HEK293 (cell line): ENCODE results near the gene TPSAB1.

Experiments
- CTCF ChIA-PET: fragments of 350-600 bp; formaldehyde crosslinking; extraction: SDS; loops from one replicate; lab custom pipeline; 2021; ENCODE audit warnings: antibody characterized with exemption; lab: Yijun Ruan, JAX
- POLR2A ChIA-PET: fragments of 300-600 bp; formaldehyde crosslinking; extraction: SDS; loops from one replicate; lab custom pipeline; 2020; ENCODE audit warnings: antibody characterized with exemption, inconsistent platforms; lab: Yijun Ruan, JAX
- H3K27ac ChIP-seq: fragments of 200-500 bp; sonication (Bioruptor generic); 2 replicates; pipeline ENCODE4 v1.5.1; 2014; ENCODE audit warnings: low read depth, low read length, control low read depth, inconsistent platforms; ENCODE audit errors: extremely low read depth
- H3K36me3 ChIP-seq, 2 experiments: fragments of 200-500 bp in 1 of 2; sonication (Bioruptor generic) in 1 of 2; 1 replicate in 1 of 2; 2 replicates in 1 of 2; pipeline ENCODE4 v1.5.1; 2014 to 2017; ENCODE audit warnings: inconsistent platforms in 2 of 2, low read length in 2 of 2; ENCODE audit not compliant: control insufficient read depth in 2 of 2, insufficient read depth in 1 of 2
- H3K4me1 ChIP-seq: fragments of 200-500 bp; sonication (Bioruptor generic); 2 replicates; pipeline ENCODE4 v1.5.1; 2014; ENCODE audit warnings: mild to moderate bottlenecking, low read length, inconsistent platforms; ENCODE audit not compliant: control insufficient read depth, insufficient read depth
- H3K4me3 ChIP-seq: 2 replicates; pipeline ENCODE4 v1.5.1; 2011; ENCODE audit warnings: low read depth, mild to moderate bottlenecking, control low read depth, low read length, moderate library complexity
- H3K9me3 ChIP-seq: fragments of 200-500 bp; sonication (Bioruptor generic); 2 replicates; pipeline ENCODE4 v1.5.1; 2014; ENCODE audit warnings: low read depth, low read length, inconsistent platforms; ENCODE audit not compliant: control insufficient read depth, insufficient read depth
- BCL11B ChIP-seq: fragments of 450-650 bp; formaldehyde crosslinking; IDR thresholded peaks from 2 replicates; pipeline ENCODE4 v1.5.1; 2016; ENCODE audit warnings: low read depth, missing biosample characterization, missing genetic modification characterization
- GLIS2 ChIP-seq: fragments of 450-650 bp; formaldehyde crosslinking; IDR thresholded peaks from 2 replicates; pipeline ENCODE4 v1.5.1; 2016; ENCODE audit warnings: missing biosample characterization, missing genetic modification characterization
- HOXC10 ChIP-seq: sonication (generic); formaldehyde crosslinking; IDR thresholded peaks from 2 replicates; pipeline ENCODE4 v1.8.1; 2023; ENCODE audit warnings: mild to moderate bottlenecking, missing genetic modification reagents
- IKZF3 ChIP-seq: fragments of 450-650 bp; IDR thresholded peaks from 2 replicates; pipeline ENCODE4 v1.5.0; 2018; ENCODE audit warnings: missing biosample characterization, mild to moderate bottlenecking, missing genetic modification characterization, moderate library complexity
- KLF1 ChIP-seq: fragments of 450-650 bp; formaldehyde crosslinking; IDR thresholded peaks from 2 replicates; pipeline ENCODE4 v1.5.1; 2016; ENCODE audit warnings: missing biosample characterization, missing genetic modification characterization
- KLF10 ChIP-seq: fragments of 450-650 bp; IDR thresholded peaks from 2 replicates; pipeline ENCODE4 v1.5.1; 2018; ENCODE audit warnings: missing biosample characterization, mild to moderate bottlenecking, missing genetic modification characterization
- MEIS1 ChIP-seq: sonication (generic); formaldehyde crosslinking; IDR thresholded peaks from 2 replicates; pipeline ENCODE4 v1.8.1; 2022; ENCODE audit warnings: missing genetic modification reagents, mild to moderate bottlenecking, borderline replicate concordance
- OSR2 ChIP-seq: fragments of 450-650 bp; formaldehyde crosslinking; IDR thresholded peaks from 2 replicates; pipeline ENCODE4 v1.5.1; 2016; ENCODE audit warnings: missing biosample characterization, missing genetic modification characterization
- SCRT2 ChIP-seq: fragments of 450-650 bp; formaldehyde crosslinking; IDR thresholded peaks from 2 replicates; pipeline ENCODE4 v1.5.1; 2016; ENCODE audit warnings: missing biosample characterization, missing genetic modification characterization
- SP2 ChIP-seq: fragments of 450-650 bp; formaldehyde crosslinking; IDR thresholded peaks from 2 replicates; pipeline ENCODE4 v1.5.1; 2016; ENCODE audit warnings: missing biosample characterization, missing genetic modification characterization
- SP3 ChIP-seq: fragments of 450-650 bp; formaldehyde crosslinking; IDR thresholded peaks from 2 replicates; pipeline ENCODE4 v1.5.1; 2016; ENCODE audit warnings: missing biosample characterization, missing genetic modification characterization
- ZBTB26 ChIP-seq: fragments of 450-650 bp; formaldehyde crosslinking; optimal IDR thresholded peaks from 2 replicates; pipeline ENCODE3; 2016; ENCODE audit warnings: missing biosample characterization, mild to moderate bottlenecking, missing genetic modification characterization
- ZEB2 ChIP-seq: fragments of 450-650 bp; formaldehyde crosslinking; IDR thresholded peaks from 2 replicates; pipeline ENCODE4 v1.5.1; 2016; ENCODE audit warnings: missing biosample characterization, missing genetic modification characterization
- ZFP37 ChIP-seq: fragments of 450-650 bp; formaldehyde crosslinking; IDR thresholded peaks from 2 replicates; pipeline ENCODE4 v1.5.1; 2016; ENCODE audit warnings: missing biosample characterization, missing genetic modification characterization
- ZIC2 ChIP-seq: fragments of 450-650 bp; formaldehyde crosslinking; IDR thresholded peaks from 2 replicates; pipeline ENCODE4 v1.5.1; 2016; ENCODE audit warnings: missing biosample characterization, missing genetic modification characterization
- ZNF138 ChIP-seq: fragments of 450-650 bp; formaldehyde crosslinking; IDR thresholded peaks from 2 replicates; pipeline ENCODE4 v1.5.1; 2016; ENCODE audit warnings: missing biosample characterization, missing genetic modification characterization, borderline replicate concordance
- ZNF26 ChIP-seq: fragments of 450-650 bp; formaldehyde crosslinking; IDR thresholded peaks from 2 replicates; pipeline ENCODE4 v1.5.1; 2016; ENCODE audit warnings: missing biosample characterization, missing genetic modification characterization
- ZNF274 ChIP-seq, 2 experiments: fragments of 200-500 bp in 1 of 2; fragments of 450-650 bp in 1 of 2; sonication (Bioruptor generic) in 1 of 2; formaldehyde crosslinking in 1 of 2; IDR thresholded peaks; 2 replicates each; pipeline versions ENCODE4 v1.5.1 to v1.6.1; 2014 to 2016; ENCODE audit warnings: borderline replicate concordance in 1 of 2, inconsistent platforms in 1 of 2, low read length in 1 of 2, missing biosample characterization in 1 of 2, missing genetic modification characterization in 1 of 2
- ZNF280C ChIP-seq: fragments of 450-650 bp; formaldehyde crosslinking; IDR thresholded peaks from 2 replicates; pipeline ENCODE4 v1.5.1; 2016; ENCODE audit warnings: missing biosample characterization, missing genetic modification characterization
- ZNF311 ChIP-seq: fragments of 450-650 bp; formaldehyde crosslinking; IDR thresholded peaks from 2 replicates; pipeline ENCODE4 v1.5.1; 2017; ENCODE audit warnings: missing biosample characterization, missing genetic modification characterization, borderline replicate concordance
- ZNF335 ChIP-seq: fragments of 450-650 bp; formaldehyde crosslinking; conservative IDR thresholded peaks from 2 replicates; pipeline ENCODE4 v1.5.1; 2016; ENCODE audit warnings: missing biosample characterization, missing genetic modification characterization
- ZNF394 ChIP-seq: fragments of 450-650 bp; formaldehyde crosslinking; IDR thresholded peaks from 2 replicates; pipeline ENCODE4 v1.5.1; 2016; ENCODE audit warnings: missing biosample characterization, missing genetic modification characterization, mild to moderate bottlenecking, moderate library complexity, borderline replicate concordance
- ZNF510 ChIP-seq: fragments of 450-650 bp; formaldehyde crosslinking; IDR thresholded peaks from 2 replicates; pipeline ENCODE4 v1.5.1; 2018; ENCODE audit warnings: mild to moderate bottlenecking, missing genetic modification characterization, missing biosample characterization; ENCODE audit not compliant: insufficient replicate concordance
- ZNF600 ChIP-seq: fragments of 450-650 bp; formaldehyde crosslinking; IDR thresholded peaks from 2 replicates; pipeline ENCODE4 v1.5.1; 2016; ENCODE audit warnings: missing biosample characterization, missing genetic modification characterization
- ZNF624 ChIP-seq: fragments of 450-650 bp; formaldehyde crosslinking; IDR thresholded peaks from 2 replicates; pipeline ENCODE4 v1.5.1; 2017; ENCODE audit warnings: missing biosample characterization, missing genetic modification characterization
- ZNF658 ChIP-seq: fragments of 450-650 bp; formaldehyde crosslinking; IDR thresholded peaks from 2 replicates; pipeline ENCODE4; 2016; ENCODE audit warnings: missing biosample characterization, missing genetic modification characterization

Gene TPSAB1

GRCh38 chr16:1258906-1259759, 18.6 kb downstream of the TPSAB1 start (continued):
- TF ChIP-seq ZNF280C (tag by site-specific recombination) (no peak), SCRT2 (peak; percentile 79), ZNF510 (tag by site-specific recombination) (no peak), GLIS2 (tag by site-specific recombination) (peak; percentile 59), ZNF600 (peak; percentile 41; the same call in 1 of the 2 replicates), ZNF335 (tag by site-specific recombination) (peak; percentile 92), ZFP37 (tag by site-specific recombination) (no peak), SP2 (peak; percentile 38; the same call in 1 of the 2 replicates), ZEB2 (tag by site-specific recombination) (peak; percentile 47; the same call in 1 of the 2 replicates), SP3 (tag by site-specific recombination) (peak; percentile 59; the same call in 1 of the 2 replicates), HOXC10 (CRISPR knock-in tag) (no peak), ZIC2 (peak; percentile 29; the same call in 1 of the 2 replicates)

GRCh38 chr16:1259760-1260068, 19.2 kb downstream of the TPSAB1 start:
- Histone ChIP-seq H3K4me3 (no peak overlapping the region), H3K36me3 (no peaks in the 10 kb centered on the region), H3K27ac (no peak overlapping the region), H3K9me3 (no peaks in the 10 kb centered on the region)
- ChIA-PET POLR2A (interaction anchor here (0.6 kb wide), 1 partner anchor 153 kb away, joined by 9 read pairs; no protein-coding TSS in a partner anchor), CTCF (no interaction called here)
- TF ChIP-seq ZNF138 (no peak), ZNF311 (no peak), ZNF394 (tag by site-specific recombination) (no peak), ZBTB26 (no peak), KLF10 (tag by site-specific recombination) (no peak), ZNF624 (tag by site-specific recombination) (no peak), KLF1 (tag by site-specific recombination) (no peak), OSR2 (tag by site-specific recombination) (no peak), SP2 (no peak), BCL11B (tag by site-specific recombination) (no peak)
- TF ChIP-seq, all 188 proteins: peak for 0
- H3K4me1 ChIP-seq, result no peaks in the 10 kb centered on the region

- ChIA-PET POLR2A (no interaction called here), CTCF (no interaction called here)
- H3K36me3 ChIP-seq, result no peaks in the 10 kb centered on the region
- no peaks in the 10 kb centered on the region for H3K4me1 ChIP-seq
- no peak overlapping the region for H3K4me3 ChIP-seq
- TF ChIP-seq ZNF26 (tag by site-specific recombination) (no peak), ZNF274 (IDR thresholded peaks at IDR 0.05; ENCODE audit: low read length) (no peak), ZNF274 (tag by site-specific recombination; IDR thresholded peaks at IDR 0.05; ENCODE audit: borderline replicate concordance) (no peak), KLF1 (tag by site-specific recombination) (0 out of 2 replicates have a peak, but pooled peaks have one; percentile 12), MEIS1 (CRISPR knock-in tag) (no peak), ZNF658 (tag by site-specific recombination) (no peak), IKZF3 (tag by site-specific recombination) (no peak)
- no peaks in the 10 kb centered on the region for H3K9me3 ChIP-seq
- H3K27ac ChIP-seq, result no peak overlapping the region
Measured at GRCh38 chr16:1260101-1260680, 19.7 kb downstream of the TPSAB1 start.
